ENCODE data around the gene TRIB2.

DNA sequence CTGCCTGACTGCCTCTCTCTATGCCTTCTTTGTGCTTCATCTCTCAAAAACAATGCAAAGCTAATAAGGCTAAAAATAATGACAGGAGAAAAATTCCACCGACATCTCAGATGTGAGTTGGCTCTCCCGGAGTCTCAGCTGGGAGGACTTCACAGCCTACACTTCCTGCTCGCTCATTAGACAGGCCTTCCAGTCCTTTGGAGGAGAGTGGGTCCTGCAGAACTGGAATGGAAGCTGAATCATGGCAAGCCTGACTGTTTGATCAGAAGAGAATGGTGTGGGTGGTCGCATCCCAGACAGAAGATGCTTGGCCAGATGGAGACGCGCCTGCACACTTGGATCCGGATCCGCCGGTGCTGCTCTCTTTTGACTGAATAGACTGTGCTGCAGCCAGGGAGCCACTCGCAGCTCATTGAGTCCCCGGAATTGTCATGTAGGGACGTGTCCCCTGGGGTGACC, 49.7 kb downstream of the TRIB2 start:
- TF ChIP-seq, protein P1, sequence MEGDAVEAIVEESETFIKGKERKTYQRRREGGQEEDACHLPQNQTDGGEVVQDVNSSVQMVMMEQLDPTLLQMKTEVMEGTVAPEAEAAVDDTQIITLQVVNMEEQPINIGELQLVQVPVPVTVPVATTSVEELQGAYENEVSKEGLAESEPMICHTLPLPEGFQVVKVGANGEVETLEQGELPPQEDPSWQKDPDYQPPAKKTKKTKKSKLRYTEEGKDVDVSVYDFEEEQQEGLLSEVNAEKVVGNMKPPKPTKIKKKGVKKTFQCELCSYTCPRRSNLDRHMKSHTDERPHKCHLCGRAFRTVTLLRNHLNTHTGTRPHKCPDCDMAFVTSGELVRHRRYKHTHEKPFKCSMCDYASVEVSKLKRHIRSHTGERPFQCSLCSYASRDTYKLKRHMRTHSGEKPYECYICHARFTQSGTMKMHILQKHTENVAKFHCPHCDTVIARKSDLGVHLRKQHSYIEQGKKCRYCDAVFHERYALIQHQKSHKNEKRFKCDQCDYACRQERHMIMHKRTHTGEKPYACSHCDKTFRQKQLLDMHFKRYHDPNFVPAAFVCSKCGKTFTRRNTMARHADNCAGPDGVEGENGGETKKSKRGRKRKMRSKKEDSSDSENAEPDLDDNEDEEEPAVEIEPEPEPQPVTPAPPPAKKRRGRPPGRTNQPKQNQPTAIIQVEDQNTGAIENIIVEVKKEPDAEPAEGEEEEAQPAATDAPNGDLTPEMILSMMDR (IDR thresholded peaks at IDR 0.05) = no peak
- TF ChIP-seq EZH2phosphoT487 (IDR thresholded peaks at IDR 0.05; ENCODE audit: borderline replicate concordance, low read depth) (no peak), JUND (IDR thresholded peaks at IDR 0.05) (no peak), RFX5 (IDR thresholded peaks at IDR 0.05; ENCODE audit: low read length) (no peak), MEF2A (IDR thresholded peaks at IDR 0.05; ENCODE audit: borderline replicate concordance, low read depth) (no peak)
- TF ChIP-seq, protein P2, sequence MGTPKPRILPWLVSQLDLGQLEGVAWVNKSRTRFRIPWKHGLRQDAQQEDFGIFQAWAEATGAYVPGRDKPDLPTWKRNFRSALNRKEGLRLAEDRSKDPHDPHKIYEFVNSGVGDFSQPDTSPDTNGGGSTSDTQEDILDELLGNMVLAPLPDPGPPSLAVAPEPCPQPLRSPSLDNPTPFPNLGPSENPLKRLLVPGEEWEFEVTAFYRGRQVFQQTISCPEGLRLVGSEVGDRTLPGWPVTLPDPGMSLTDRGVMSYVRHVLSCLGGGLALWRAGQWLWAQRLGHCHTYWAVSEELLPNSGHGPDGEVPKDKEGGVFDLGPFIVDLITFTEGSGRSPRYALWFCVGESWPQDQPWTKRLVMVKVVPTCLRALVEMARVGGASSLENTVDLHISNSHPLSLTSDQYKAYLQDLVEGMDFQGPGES (IDR thresholded peaks at IDR 0.05; ENCODE audit: low read depth, low read length) = no peak
